Caco-2 (cell line): ENCODE measurements around the gene GPC6. TPM values are rescaled to one million over a fixed set of nuclear protein-coding genes. Genes with fewer than 3 reads are reported as not detected.

Source experiments
- BruUV-seq: library from RNA; stranded (reverse); fragments of 400-500 nt; replicated peaks from 2 replicates; lab custom pipeline; 2021; lab: Mats Ljungman, UMichigan
- CTCF ChIA-PET: fragments of 300-600 bp; sonication (Branson Sonifier 250); formaldehyde crosslinking; loops from one replicate; lab custom pipeline; 2022; ENCODE audit warnings: antibody characterized with exemption; lab: Charles Lee
- POLR2A ChIA-PET: fragments of 300-600 bp; sonication (Branson Sonifier 250); formaldehyde crosslinking; loops from one replicate; lab custom pipeline; 2022; ENCODE audit warnings: antibody characterized with exemption; lab: Charles Lee
- DNase-seq, 2 experiments: peaks; one replicate each; pipeline versions ENCODE4 v3.0.0 to v3.0.0-alpha.2; 2020 to 2022
- H3K27me3 ChIP-seq: replicated peaks from 2 replicates; pipeline ENCODE4 v1.6.0; 2011; ENCODE audit warnings: low read length; ENCODE audit not compliant: control insufficient read depth, insufficient read depth
- H3K36me3 ChIP-seq: 2 replicates; pipeline ENCODE4 v1.5.1; 2011; ENCODE audit warnings: low read length; ENCODE audit not compliant: control insufficient read depth, insufficient read depth
- H3K4me1 ChIP-seq: fragments of 250-450 bp; sonication (Bioruptor Pico); 2 replicates; pipeline ENCODE4 v1.5.1; 2020; ENCODE audit warnings: mild to moderate bottlenecking
- H3K4me3 ChIP-seq: 2 replicates; pipeline ENCODE4 v1.5.1; 2011; ENCODE audit warnings: low read depth, mild to moderate bottlenecking, control low read depth, low read length
- H3K9me3 ChIP-seq: fragments of 250-450 bp; sonication (Bioruptor Pico); 2 replicates; pipeline ENCODE4 v1.5.1; 2020; ENCODE audit warnings: mild to moderate bottlenecking, moderate library complexity
- H3K27ac Mint-ChIP-seq: one replicate; pipeline ENCODE4 v1.8.0; 2022; ENCODE audit warnings: mixed read lengths; ENCODE audit not compliant: unreplicated experiment
- H3K27me3 Mint-ChIP-seq: one replicate; pipeline ENCODE4 v1.8.0; 2022; ENCODE audit warnings: mixed read lengths; ENCODE audit not compliant: insufficient read depth, unreplicated experiment
- H3K36me3 Mint-ChIP-seq: one replicate; pipeline ENCODE4 v1.8.0; 2022; ENCODE audit warnings: mild to moderate bottlenecking, mixed read lengths; ENCODE audit not compliant: insufficient read depth, unreplicated experiment
- H3K4me1 Mint-ChIP-seq: one replicate; pipeline ENCODE4 v1.8.0; 2022; ENCODE audit warnings: low read depth, mixed read lengths; ENCODE audit not compliant: unreplicated experiment
- H3K4me3 Mint-ChIP-seq: one replicate; pipeline ENCODE4 v1.8.0; 2022; ENCODE audit warnings: mild to moderate bottlenecking, moderate library complexity, mixed read lengths; ENCODE audit not compliant: unreplicated experiment
- H3K9me3 Mint-ChIP-seq: one replicate; pipeline ENCODE4 v1.8.0; 2022; ENCODE audit warnings: mixed read lengths; ENCODE audit not compliant: unreplicated experiment
- intact Hi-C: fragments of 100-400 bp; cut with micrococcal nuclease; formaldehyde crosslinking; loops from one replicate; pipeline ENCODE4 v1.10.0; 2022; ENCODE audit not compliant: unreplicated experiment
- total RNA-seq: library from RNA; stranded (reverse); gene quantifications from 2 replicates; pipeline ENCODE4 v1.2.3, GENCODE V29; 2022
- TF ChIP-seq, protein P1 (sequence below), 2 experiments: fragments of 200-600 bp in 1 of 2; IDR thresholded peaks; 1 replicate in 1 of 2; 2 replicates in 1 of 2; pipeline versions ENCODE4 v1.5.1 to v1.8.0; 2011 to 2022; ENCODE audit warnings: antibody characterized with exemption in 1 of 2, control low read depth in 1 of 2, inconsistent platforms in 1 of 2, low read depth in 1 of 2, low read length in 1 of 2, mild to moderate bottlenecking in 1 of 2, moderate library complexity in 1 of 2; ENCODE audit not compliant: insufficient read depth in 1 of 2, severe bottlenecking in 1 of 2, unreplicated experiment in 1 of 2

Gene GPC6
- total RNA-seq, 1 experiment from 2014 or later, result 0.16 TPM

DNA sequence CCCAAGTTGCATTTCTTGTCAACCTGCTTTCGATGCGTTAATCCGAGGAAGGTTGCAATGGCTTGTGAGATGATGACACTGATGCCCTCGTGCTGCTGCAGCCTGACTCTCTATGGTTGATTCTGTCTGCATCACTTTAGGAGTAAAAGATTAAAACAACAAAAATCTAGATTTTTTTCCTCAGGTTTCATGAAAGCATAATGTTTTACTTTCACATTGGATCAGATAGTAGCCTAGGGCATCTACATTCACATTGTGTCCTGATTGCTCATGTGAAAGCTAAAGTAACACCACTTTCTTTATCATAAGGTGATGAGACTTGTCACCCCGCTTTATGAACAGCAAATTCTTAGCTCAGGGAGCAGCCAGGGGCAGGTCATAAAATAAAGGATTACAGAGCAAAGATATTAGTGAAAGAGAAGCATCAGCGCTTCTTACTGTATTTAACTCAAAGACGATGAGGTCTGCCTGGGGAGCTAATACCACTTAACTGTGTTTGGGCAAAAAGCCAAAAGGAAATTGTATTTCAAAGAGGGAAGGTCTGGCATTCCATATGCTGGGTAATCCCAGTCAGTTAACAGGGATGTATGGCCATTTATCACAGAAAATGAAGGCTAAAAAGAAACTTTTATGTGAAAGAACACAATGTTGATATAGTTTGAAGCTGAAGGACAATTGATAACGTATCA lies 270.5 kb downstream of the GPC6 start:
- Histone ChIP-seq H3K9me3 (no peaks in the 10 kb centered on the region), H3K36me3 (no peaks in the 10 kb centered on the region), H3K4me1 (no peaks in the 10 kb centered on the region), H3K27me3 (no peaks in the 10 kb centered on the region), H3K4me3 (no peak overlapping the region)
- Mint-ChIP-seq H3K27me3 (no peaks in the 10 kb centered on the region), H3K9me3 (no peaks in the 10 kb centered on the region), H3K27ac (no peak overlapping the region), H3K4me3 (no peak overlapping the region), H3K4me1 (no peaks in the 10 kb centered on the region), H3K36me3 (no peaks in the 10 kb centered on the region)
- TF ChIP-seq, protein P1, sequence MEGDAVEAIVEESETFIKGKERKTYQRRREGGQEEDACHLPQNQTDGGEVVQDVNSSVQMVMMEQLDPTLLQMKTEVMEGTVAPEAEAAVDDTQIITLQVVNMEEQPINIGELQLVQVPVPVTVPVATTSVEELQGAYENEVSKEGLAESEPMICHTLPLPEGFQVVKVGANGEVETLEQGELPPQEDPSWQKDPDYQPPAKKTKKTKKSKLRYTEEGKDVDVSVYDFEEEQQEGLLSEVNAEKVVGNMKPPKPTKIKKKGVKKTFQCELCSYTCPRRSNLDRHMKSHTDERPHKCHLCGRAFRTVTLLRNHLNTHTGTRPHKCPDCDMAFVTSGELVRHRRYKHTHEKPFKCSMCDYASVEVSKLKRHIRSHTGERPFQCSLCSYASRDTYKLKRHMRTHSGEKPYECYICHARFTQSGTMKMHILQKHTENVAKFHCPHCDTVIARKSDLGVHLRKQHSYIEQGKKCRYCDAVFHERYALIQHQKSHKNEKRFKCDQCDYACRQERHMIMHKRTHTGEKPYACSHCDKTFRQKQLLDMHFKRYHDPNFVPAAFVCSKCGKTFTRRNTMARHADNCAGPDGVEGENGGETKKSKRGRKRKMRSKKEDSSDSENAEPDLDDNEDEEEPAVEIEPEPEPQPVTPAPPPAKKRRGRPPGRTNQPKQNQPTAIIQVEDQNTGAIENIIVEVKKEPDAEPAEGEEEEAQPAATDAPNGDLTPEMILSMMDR (IDR thresholded peaks at IDR 0.05; ENCODE audit: insufficient read depth in 1 of 2, low read depth in 1 of 2, low read length in 1 of 2, severe bottlenecking in 1 of 2, unreplicated experiment in 1 of 2), result no peak
- DNase-seq, result no peak
- intact Hi-C loops, result no loop called here
- ChIA-PET POLR2A (no interaction called here), CTCF (no interaction called here)
- no TSS peak for BruUV-seq

DNA sequence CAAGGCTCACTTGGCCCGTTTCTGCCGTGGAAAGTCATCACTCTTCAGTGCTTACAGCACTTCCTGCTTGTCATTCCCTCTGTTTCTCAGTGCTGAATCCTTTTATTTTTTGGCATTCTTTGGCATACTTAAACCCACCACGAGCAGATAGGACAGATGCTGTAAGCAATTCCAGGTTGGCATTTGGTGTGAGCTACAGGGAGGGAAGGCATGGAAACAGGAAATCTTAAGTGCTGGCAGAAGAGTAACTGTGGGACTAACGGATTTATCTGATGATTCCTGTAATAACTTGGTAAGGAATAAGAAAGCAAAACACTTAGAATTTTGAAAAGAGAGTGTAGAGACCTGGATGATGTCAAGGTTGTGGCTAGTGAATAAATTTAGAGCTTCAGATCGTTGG lies 273.4 kb downstream of the GPC6 start:
- CTCF ChIA-PET, result interaction anchor here (0.9 kb wide), 1 partner anchor 83 kb away, joined by 3 read pairs; no protein-coding TSS in a partner anchor
- POLR2A ChIA-PET, result no interaction called here
- H3K4me3 ChIP-seq, result no peak overlapping the region
- no peaks in the 10 kb centered on the region for H3K36me3 ChIP-seq
- no peaks in the 10 kb centered on the region for H3K27me3 ChIP-seq
- Mint-ChIP-seq H3K36me3 (no peaks in the 10 kb centered on the region), H3K4me1 (no peaks in the 10 kb centered on the region), H3K9me3 (no peaks in the 10 kb centered on the region), H3K27me3 (no peaks in the 10 kb centered on the region), H3K4me3 (no peak overlapping the region), H3K27ac (no peak overlapping the region)
- no peaks in the 10 kb centered on the region for H3K9me3 ChIP-seq
- TF ChIP-seq, protein P1 (IDR thresholded peaks at IDR 0.05; ENCODE audit: insufficient read depth in 1 of 2, low read depth in 1 of 2, low read length in 1 of 2, severe bottlenecking in 1 of 2, unreplicated experiment in 1 of 2), result no peak
- no TSS peak for BruUV-seq
- H3K4me1 ChIP-seq, result no peaks in the 10 kb centered on the region
- intact Hi-C loops, result no loop called here
- DNase-seq, result no peak

DNA sequence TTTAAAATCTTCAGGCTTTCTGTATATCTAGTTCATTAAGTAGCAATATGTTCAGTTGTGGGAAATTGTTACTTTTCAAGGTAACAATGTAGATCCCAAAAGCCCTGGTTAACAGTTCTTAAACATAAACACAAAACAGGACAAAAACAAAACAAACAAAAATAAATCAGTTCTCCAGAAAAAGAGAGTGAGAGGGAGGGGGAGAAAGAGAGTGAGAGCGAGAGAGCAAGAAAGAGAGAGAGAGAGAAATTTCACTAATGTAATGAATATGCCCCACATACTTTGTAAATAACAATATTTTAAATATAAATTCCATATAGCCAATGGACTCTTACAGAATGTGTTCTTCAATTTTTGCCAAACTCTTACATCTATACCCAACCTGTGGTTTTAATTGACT lies 275.5 kb downstream of the GPC6 start:
- DNase-seq, result no peak
- Mint-ChIP-seq H3K4me3 (no peak overlapping the region), H3K4me1 (no peaks in the 10 kb centered on the region), H3K27ac (no peak overlapping the region), H3K9me3 (no peaks in the 10 kb centered on the region), H3K36me3 (no peaks in the 10 kb centered on the region), H3K27me3 (no peaks in the 10 kb centered on the region)
- no TSS peak for BruUV-seq
- Histone ChIP-seq H3K9me3 (no peaks in the 10 kb centered on the region), H3K4me3 (no peak overlapping the region), H3K36me3 (no peaks in the 10 kb centered on the region), H3K4me1 (no peaks in the 10 kb centered on the region), H3K27me3 (no peaks in the 10 kb centered on the region)
- intact Hi-C loops, result no loop called here
- CTCF ChIA-PET, result no interaction called here
- TF ChIP-seq, protein P1 (IDR thresholded peaks at IDR 0.05; ENCODE audit: insufficient read depth in 1 of 2, low read depth in 1 of 2, low read length in 1 of 2, severe bottlenecking in 1 of 2, unreplicated experiment in 1 of 2), result no peak
- POLR2A ChIA-PET, result no interaction called here
